ENCODE data around the gene DYNLT4.
"Not testable (repeated sequence)": the region's sequence is repeated elsewhere in the genome, so short reads cannot be mapped to it uniquely, and the experiment has no call there.

Gene DYNLT4

GRCh38 chr1:44801491-44802305 is 5.5 kb downstream of the DYNLT4 start:
- no peak for DNase-seq (ENCODE audit: extremely low spot score)
- ChIA-PET CTCF (interaction anchor here (0.6 to 1.8 kb wide), 2 partner anchors 7 to 21 kb away, joined by 3 to 10 read pairs; partner anchors contain the start of gene BTBD19), POLR2A (interaction anchor here (1.2 to 2.3 kb wide), 4 partner anchors 12 to 27 kb away, joined by 4 to 29 read pairs (median 8); partner anchors contain the start of gene RPS8)
- TF ChIP-seq ARNT (IDR thresholded peaks at IDR 0.05) = no peak
- TF ChIP-seq SP1 (IDR thresholded peaks at IDR 0.05) = no peak
- no peak for TF ChIP-seq FOXA1 (IDR thresholded peaks at IDR 0.05)
- no peak for TF ChIP-seq ZNF384 (IDR thresholded peaks at IDR 0.05)
- TF ChIP-seq FOXM1 (IDR thresholded peaks at IDR 0.05; ENCODE audit: borderline replicate concordance) = no peak
- TF ChIP-seq NFRKB (IDR thresholded peaks at IDR 0.05) = no peak
- no peak for TF ChIP-seq L3MBTL2 (conservative IDR thresholded peaks at IDR 0.05)
- TF ChIP-seq CTBP1 (IDR thresholded peaks at IDR 0.05; ENCODE audit: borderline replicate concordance) = no peak

- ChIA-PET CTCF (interaction anchor here (0.6 to 1.8 kb wide), 5 partner anchors 9 to 210 kb away, joined by 3 to 10 read pairs (median 3); partner anchors contain the start of gene BTBD19), POLR2A (interaction anchor here (0.7 to 2.3 kb wide), 19 partner anchors 9 to 504 kb away, joined by 3 to 29 read pairs (median 7); partner anchors contain the start of genes BEST4, BTBD19, HECTD3 and RNU5D-1)
- TF ChIP-seq LEF1 (IDR thresholded peaks at IDR 0.05; ENCODE audit: borderline replicate concordance) (no peak), ELF4 (IDR thresholded peaks at IDR 0.05) (no peak), FOXM1 (IDR thresholded peaks at IDR 0.05; ENCODE audit: borderline replicate concordance) (no peak), PKNOX1 (IDR thresholded peaks at IDR 0.05) (peak; percentile 84), HDGF (IDR thresholded peaks at IDR 0.05; ENCODE audit: borderline replicate concordance) (no peak), ZNF384 (IDR thresholded peaks at IDR 0.05) (no peak), L3MBTL2 (conservative IDR thresholded peaks at IDR 0.05) (peak; percentile 89), FOXA1 (IDR thresholded peaks at IDR 0.05) (no peak), TARDBP (IDR thresholded peaks at IDR 0.05) (no peak), NFRKB (IDR thresholded peaks at IDR 0.05) (no peak), SP1 (IDR thresholded peaks at IDR 0.05) (no peak), SUZ12 (IDR thresholded peaks at IDR 0.05) (no peak), BHLHE40 (IDR thresholded peaks at IDR 0.05; ENCODE audit: borderline replicate concordance) (no peak), CTBP1 (IDR thresholded peaks at IDR 0.05; ENCODE audit: borderline replicate concordance) (0 out of 2 replicates have a peak, but pooled peaks have one; percentile 15)
- DNase-seq (ENCODE audit: extremely low spot score) = peak; percentile 91
Observed at GRCh38 chr1:44799770-44800584, 7.2 kb downstream of the DYNLT4 start, which contains the start of gene PLK3. Gene PLK3, plus strand, starts transcription at chr1:44800377. Its CDS starts 87 bp downstream, at chr1:44800464.

- no peak for TF ChIP-seq CTBP1 (IDR thresholded peaks at IDR 0.05; ENCODE audit: borderline replicate concordance)
- TF ChIP-seq LEF1 (IDR thresholded peaks at IDR 0.05; ENCODE audit: borderline replicate concordance) = no peak
- TF ChIP-seq SUZ12 (IDR thresholded peaks at IDR 0.05) = no peak
- no peak for TF ChIP-seq PKNOX1 (IDR thresholded peaks at IDR 0.05)
- no peak for TF ChIP-seq BHLHE40 (IDR thresholded peaks at IDR 0.05; ENCODE audit: borderline replicate concordance)
- no peak for TF ChIP-seq FOXK2 (IDR thresholded peaks at IDR 0.05)
- DNase-seq (ENCODE audit: extremely low spot score) = no peak
- ChIA-PET POLR2A (interaction anchor here (0.7 to 1.9 kb wide), 5 partner anchors 18 to 213 kb away, joined by 3 to 10 read pairs (median 4); partner anchors contain the start of gene HECTD3), CTCF (interaction anchor here (1.0 kb wide), 1 partner anchor 12 kb away, joined by 3 read pairs; no protein-coding TSS in a partner anchor)
Observed at GRCh38 chr1:44798481-44799365, 8.4 kb downstream of the DYNLT4 start.

GRCh38 chr1:44797886-44798285 is 9.3 kb downstream of the DYNLT4 start:
- DNase-seq (ENCODE audit: extremely low spot score); CTCF ChIA-PET: not testable (repeated sequence)
- POLR2A ChIA-PET = interaction anchor here (0.7 to 1.8 kb wide), 2 partner anchors 10 to 21 kb away, joined by 4 to 8 read pairs; partner anchors contain the start of genes BTBD19 and DYNLT4

GRCh38 chr1:44792736-44793502 is 14.2 kb downstream of the DYNLT4 start:
- no peak for DNase-seq (ENCODE audit: extremely low spot score)
- ChIA-PET POLR2A (interaction anchor here (1.1 to 2.5 kb wide), 11 partner anchors 15 to 547 kb away, joined by 3 to 21 read pairs (median 8); partner anchors contain the start of genes HECTD3, MUTYH, PTCH2 and RNU5D-1), CTCF (interaction anchor here (0.7 to 2.0 kb wide), 8 partner anchors 15 to 226 kb away, joined by 3 to 8 read pairs (median 4); partner anchors contain the start of genes BTBD19, HECTD3 and RNU5D-1)
- TF ChIP-seq NFRKB (IDR thresholded peaks at IDR 0.05) = no peak
- no peak for TF ChIP-seq FOXA1 (IDR thresholded peaks at IDR 0.05)
- TF ChIP-seq LEF1 (IDR thresholded peaks at IDR 0.05; ENCODE audit: borderline replicate concordance) = no peak
- TF ChIP-seq FOXK2 (IDR thresholded peaks at IDR 0.05) = no peak
- TF ChIP-seq SUZ12 (IDR thresholded peaks at IDR 0.05) = no peak
- TF ChIP-seq L3MBTL2 (conservative IDR thresholded peaks at IDR 0.05) = no peak
- no peak for TF ChIP-seq FOXM1 (IDR thresholded peaks at IDR 0.05; ENCODE audit: borderline replicate concordance)
- no peak for TF ChIP-seq ARNT (IDR thresholded peaks at IDR 0.05)
- TF ChIP-seq ELF4 (IDR thresholded peaks at IDR 0.05) = no peak
- no peak for TF ChIP-seq SP1 (IDR thresholded peaks at IDR 0.05)
- no peak for TF ChIP-seq ZNF384 (IDR thresholded peaks at IDR 0.05)
- no peak for TF ChIP-seq TARDBP (IDR thresholded peaks at IDR 0.05)

Data from HEK293T (cell line).